NCI-H345 (cell line): ENCODE data around the gene RTF1.

ENCODE experiments used
- DNase-seq: peaks from one replicate; lab custom pipeline; 2025; lab: John Stamatoyannopoulos, UW

The RTF1 gene

GRCh38 chr15:41487802-41488201 lies 70.9 kb downstream of the RTF1 start:
- no peak for DNase-seq

DNA sequence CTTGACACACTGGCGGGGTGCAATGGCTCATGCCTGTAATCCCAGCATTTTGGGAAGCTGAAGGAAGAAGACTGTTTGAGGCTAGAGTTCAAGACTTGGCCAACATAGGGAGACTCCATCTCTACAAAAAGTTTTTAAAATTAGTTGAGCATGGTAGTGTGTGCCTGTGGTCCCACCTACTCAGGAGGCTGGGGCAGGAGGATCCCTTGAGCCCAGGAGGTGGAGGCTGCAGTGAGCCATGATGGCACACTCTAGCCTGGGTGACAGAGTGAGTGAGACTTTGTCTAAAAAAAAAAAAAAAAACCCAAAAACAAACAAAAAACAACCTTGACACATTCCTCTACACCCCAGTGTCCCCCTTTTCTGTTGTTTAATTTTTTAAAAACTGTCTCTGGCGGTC lies 72.7 kb downstream of the RTF1 start:
- DNase-seq: no peak

DNA sequence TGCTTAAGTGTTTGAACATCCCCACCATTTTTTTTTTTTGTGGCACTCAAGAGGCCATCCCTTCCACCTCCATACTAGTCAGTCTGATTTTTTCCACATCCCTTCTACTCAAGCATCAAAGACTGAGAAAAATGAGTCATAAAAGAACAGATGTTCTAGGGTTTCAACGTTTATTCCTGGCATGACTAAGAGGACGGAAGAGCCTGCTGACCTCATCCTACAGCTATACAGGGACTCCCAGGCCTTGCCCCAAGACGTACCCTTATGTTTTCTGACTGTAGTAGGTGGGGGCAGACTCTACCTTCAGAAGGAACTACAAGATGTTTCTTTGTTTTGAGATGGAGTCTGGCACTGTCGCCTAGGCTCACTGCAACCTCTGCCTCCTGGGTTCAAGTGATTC lies 73.5 kb downstream of the RTF1 start:
- no peak for DNase-seq

DNA sequence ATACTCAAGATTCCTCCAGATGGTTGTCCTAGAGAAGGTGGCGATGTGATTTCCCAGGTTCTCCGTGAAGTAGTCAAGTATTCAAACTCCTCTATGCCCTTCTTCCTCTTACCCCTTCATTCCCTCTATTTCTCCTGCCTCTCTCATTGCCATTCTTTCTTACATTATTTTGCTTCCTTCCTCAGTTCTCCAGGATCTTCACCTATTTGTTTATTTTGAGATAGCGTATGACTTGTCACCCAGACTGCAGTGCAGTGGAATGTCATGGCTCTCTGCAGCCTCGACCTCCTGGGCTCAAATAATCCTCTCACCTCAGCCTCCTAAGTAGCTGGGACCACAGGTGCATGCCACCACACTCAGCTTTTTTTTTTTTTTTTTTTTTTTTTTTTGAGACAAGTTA lies 75.0 kb downstream of the RTF1 start:
- DNase-seq: no peak

DNA sequence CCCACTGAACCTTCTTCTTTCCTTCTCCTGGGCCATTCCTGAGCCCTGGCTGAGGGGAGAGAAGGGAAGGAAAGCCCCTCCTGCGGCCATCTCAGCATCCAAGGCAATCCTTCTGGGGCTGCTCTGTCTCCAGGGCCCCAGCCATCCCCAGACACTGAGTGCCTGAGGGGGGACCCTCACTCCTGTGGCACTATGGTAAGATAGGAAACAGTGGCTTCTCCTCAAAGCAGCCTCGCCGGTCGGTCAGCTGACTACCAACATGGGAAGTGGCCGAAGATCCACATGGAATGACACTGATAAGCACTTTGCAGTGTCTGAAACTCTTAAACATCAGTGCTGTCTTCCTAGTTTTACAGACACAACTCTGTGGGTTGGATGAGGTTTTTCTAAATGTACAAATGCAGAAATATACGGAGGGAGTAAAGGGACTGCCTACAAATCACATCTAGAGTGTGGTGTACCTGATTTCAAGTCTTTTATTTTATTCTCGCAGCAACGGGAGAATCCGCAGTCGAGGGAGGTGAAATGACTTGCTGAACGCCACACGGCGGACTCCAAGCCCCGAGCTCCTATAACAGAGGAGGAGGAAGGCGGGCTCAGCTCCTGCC lies 75.8 kb downstream of the RTF1 start:
- no peak for DNase-seq

GRCh38 chr15:41493205-41493901 lies 76.5 kb downstream of the RTF1 start, which contains the start of gene ITPKA:
Gene ITPKA, plus strand, starts transcription at chr15:41493874. Its CDS starts 54 bp downstream, at chr15:41493928.
- DNase-seq: peak; percentile 77

DNA sequence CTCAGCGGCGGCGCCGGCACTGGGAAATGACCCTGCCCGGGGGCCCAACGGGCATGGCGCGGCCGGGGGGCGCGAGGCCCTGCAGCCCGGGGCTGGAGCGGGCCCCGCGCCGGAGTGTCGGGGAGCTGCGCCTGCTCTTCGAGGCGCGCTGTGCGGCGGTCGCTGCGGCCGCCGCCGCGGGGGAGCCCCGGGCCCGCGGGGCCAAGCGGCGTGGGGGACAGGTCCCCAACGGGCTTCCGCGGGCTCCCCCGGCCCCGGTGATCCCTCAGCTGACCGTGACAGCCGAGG lies 77.0 kb downstream of the RTF1 start:
- DNase-seq: no peak

DNA sequence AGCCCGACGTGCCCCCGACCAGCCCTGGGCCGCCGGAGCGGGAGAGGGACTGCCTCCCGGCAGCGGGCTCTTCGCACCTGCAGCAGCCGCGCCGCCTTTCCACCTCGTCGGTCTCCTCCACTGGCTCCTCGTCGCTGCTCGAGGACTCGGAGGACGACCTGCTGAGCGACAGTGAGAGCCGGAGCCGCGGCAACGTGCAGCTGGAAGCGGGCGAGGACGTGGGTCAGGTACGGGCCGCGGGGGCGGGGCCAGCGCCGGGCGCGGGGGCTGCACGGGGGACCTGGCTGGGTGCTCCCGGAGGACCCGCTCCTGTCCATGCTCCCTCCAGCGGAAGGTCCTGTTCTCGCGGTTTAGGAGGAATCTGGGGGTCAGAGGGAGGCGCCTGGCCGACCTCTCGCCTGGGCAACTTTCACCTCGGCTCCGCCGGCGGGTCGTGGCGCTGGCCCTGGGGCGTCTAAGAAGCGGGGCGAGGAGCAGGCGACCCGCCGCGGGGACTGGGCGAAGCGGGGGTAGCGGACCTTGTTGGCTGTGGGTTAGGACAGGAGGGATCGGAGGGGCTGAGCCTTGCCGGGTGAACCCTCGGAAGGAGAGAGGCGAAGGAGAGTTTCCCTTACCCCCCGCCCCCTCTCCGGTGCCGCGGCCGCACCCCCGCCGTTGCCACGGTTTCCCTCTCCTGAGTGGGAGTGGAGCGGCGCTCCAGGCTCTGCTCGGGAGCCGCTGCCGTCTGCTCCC lies 77.5 kb downstream of the RTF1 start:
- DNase-seq: peak; percentile 25

DNA sequence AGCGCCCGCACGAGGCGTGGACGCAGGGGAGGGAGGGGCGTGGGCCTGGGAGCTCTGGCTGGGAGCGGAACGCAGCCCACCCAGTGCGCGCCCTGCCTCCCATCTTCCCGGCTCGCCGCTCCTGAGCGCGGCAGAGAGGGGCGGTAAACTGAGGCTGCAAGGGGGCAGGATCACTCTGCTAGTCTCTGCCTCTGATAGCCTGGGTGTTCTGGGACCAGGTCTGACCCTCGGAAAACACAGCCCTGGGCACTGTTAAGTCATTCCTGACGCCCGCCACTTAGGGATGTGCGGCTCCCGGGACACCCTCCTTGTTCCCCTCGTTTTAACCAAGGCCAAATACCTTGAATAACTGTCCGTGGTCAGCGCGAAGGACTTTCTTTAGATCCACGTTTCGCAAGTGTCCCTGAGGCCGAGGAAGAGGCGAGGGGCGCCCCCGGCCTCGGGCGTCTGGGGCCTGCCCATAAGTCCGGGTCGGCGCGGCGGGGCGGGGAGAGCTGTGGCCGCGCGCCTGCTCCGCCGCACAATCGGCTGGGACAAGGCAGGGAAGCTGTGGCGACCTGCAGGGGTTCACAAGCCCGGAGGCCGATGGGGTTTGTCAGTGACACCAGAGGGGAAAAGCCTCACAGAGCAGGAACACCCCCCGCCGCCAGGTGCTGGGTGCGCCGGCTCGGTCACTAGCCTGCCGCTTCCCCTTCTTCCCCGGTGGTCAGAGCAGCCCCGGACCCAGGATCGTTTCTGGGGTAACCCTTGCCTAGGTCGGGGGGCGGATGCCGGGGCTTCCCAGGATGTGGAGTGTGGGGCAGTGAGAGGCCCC lies 78.2 kb downstream of the RTF1 start:
- no peak for DNase-seq

DNA sequence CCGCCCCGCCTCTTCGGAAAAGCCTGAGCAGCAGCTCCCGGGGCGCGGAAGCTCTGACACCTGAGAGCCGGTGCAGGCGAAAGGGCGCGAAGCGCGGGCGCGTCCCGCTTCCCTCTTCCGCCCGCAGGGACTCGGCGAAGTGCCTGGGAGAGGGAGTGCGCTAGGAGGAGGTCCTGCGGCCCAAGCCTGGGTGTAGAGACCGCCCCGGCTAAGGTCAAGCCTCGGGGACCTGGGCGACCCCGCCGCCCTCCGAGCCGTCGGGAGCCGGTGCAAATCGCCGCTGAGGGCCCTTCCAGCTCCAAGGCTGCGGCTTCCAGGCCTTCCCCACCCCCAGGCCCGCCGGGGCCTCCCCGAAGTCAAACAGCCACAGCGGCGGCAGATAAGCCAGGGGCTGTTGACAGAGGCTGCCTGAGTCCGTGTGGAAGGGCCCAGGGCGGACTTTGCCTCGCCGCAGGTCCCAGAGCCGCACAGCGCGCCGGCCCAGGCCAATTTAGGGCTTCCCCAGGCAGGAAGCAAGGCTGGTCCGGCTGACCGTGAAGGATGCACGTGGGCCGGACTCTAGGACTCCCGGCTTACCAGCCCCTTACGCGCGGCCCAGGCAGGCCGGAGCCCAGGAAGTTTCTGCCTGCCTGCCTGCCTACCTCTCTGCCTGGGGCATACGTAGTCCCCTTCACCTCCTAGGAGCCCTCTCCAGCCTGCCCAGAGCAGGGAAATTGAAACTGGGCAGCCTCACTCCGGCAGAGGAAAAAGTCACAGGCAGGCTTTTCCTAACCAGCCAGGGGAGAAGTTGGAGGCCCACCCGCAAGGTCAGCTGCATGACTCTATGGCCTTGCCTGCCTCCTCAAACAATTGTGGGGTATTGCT lies 79.1 kb downstream of the RTF1 start:
- DNase-seq: no peak

DNA sequence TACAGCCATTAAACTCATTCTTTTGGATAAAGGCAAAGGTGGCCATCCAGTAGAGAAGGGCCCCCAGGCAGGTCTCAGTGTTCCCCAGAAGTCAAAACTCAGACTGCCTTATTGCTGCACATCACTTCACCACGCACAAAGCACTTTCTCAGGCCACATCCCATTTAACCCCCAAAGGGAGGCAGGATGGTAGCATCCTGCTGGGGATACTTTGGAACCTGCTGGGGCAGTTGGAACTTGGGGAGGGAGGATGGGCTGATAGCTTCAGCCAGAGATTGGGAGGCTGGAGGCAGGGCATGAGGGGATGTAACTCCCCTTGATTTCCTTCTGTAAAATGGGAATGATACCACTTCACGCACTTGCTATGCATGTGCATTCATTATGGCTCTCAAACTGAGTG lies 81.8 kb downstream of the RTF1 start:
- DNase-seq: no peak

- peak; percentile 1 for DNase-seq
Measured at GRCh38 chr15:41499109-41499851, 82.4 kb downstream of the RTF1 start.

DNA sequence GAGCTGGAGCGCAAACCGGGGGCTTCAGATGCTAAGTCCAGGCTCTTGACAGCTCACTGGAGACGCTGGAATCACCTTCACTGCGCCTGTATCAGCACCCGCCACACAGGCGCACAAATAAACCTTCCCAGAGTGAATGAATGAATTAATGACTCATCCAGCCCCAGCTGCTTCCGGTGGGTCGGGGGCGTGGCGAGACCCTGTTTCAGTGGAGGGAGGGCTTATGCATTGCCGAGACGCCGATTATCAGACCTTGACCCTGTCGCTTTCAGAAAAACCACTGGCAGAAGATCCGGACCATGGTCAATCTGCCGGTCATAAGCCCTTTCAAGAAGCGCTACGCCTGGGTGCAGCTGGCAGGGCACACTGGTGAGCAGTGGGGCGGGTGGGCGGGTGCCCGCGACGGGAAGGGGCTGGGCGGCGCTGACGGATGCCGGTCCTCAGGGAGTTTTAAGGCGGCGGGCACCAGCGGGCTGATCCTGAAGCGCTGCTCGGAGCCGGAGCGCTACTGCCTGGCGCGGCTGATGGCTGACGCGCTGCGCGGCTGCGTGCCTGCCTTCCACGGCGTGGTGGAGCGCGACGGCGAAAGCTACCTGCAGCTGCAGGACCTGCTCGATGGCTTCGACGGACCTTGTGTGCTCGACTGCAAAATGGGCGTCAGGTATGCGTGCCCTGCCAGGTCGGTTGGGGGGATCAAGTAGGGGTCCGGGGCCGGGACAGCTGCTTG lies 84.5 kb downstream of the RTF1 start:
- no peak for DNase-seq

GRCh38 chr15:41501931-41502794 lies 85.3 kb downstream of the RTF1 start:
- DNase-seq: no peak

DNA sequence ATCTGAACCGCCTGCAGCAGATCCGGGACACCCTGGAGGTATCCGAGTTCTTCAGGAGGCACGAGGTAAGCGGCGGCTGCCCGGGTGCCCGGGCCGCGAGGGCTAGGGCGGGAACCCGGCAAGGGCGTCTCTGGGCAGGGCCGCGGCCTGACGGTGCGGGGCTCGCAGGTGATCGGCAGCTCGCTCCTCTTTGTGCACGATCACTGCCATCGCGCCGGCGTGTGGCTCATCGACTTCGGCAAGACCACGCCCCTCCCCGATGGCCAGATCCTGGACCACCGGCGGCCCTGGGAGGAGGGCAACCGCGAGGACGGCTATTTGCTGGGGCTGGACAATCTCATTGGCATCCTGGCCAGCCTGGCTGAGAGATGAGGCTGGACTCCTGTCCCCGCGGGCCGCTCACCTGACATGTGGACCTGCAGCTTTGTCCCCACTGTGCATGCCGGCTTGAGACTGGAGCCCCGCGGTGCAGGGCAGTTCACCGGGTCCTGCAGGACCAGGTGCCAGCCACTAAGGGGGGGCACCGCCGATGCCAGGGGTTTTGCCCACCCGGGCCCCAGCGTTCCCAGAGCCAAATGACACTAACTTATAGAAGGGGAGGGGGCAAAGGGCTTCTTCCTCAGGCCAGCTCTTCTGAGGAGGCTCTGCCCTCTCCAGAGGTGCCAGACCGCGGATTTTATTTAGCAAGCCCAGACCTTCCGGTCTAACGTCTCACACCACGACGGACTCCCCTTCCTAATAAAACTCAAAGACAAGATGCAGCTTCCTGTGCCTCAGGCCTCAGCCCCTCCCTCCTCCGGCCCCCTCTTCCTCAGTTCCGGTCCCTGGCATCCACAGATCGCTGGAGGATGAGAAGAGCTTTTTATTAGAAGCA lies 86.1 kb downstream of the RTF1 start:
- no peak for DNase-seq

DNA sequence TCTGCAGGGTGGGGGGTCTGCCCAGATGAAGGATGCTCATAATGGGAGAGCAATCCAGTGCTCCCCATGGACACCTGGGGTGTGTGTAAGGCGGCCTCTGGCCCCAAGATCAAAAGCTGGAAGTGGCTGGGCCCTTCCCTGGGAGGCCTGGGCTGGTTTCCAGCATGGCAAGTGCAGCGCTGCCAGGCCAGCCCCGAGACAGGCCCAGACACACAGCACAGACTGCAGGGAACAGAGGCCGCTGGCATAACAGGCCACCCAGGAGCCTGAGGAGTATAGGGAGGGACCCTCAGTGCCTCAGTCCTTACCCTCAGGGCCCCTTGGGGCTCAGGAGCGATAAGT lies 86.7 kb downstream of the RTF1 start:
- DNase-seq: no peak

DNA sequence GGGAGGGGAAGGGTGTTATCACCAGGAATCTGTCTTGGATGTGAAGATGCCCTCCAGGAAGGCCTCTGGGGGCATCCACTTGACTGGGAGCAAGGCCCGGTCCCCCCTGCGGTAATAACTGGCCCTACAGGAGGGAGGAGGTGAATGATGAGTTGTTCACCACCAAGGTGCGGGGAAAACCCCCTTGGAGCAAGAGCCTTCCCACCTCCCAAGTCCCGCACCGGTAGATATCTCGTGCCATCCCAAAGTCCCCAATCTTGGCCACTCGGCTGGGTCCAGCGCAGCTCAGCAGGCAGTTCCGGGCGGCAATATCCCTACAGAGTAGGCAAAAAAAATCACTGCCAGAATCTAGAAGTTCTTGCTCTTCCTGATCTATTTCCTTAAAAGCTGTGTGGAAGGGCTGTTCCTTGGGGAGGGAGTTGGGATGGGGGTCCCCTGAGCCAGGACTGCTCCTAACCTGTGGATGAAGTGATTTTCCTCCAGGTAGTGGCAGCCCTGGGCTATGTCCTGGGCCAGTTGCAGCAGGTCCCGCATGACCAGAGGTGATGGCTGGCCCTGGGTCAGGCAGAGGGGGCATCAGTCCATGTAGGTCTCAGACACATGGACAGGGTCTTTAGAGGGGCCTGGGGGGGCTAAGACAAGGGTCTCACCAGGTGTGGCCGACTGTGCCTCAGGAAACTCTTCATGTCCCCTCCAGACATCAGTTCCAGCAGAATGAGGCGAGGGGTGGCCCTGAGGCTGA lies 88.0 kb downstream of the RTF1 start:
- DNase-seq: no peak

GRCh38 chr15:41505776-41506175 lies 88.9 kb downstream of the RTF1 start:
- DNase-seq: no peak
